Measurements from ENCODE around the gene ABCG8. TPM values are rescaled to one million over a fixed set of nuclear protein-coding genes. Genes with fewer than 3 reads are reported as not detected.

Gene ABCG8
- 1 to 10 TPM in 1 of 10 donors, not detected in 9; 1.4 TPM for total RNA-seq
- under 1 TPM in 1 of 2 donors, not detected in 1; 0.15 TPM for polyA plus RNA-seq
- long read RNA-seq, donor 1, full-length matches to known transcripts = 2 of 3 reads
- long read RNA-seq, donor 1, partial matches to known transcripts = 0 of 3 reads
- long read RNA-seq, donor 1, other reads (novel, unspliced or antisense) = 1 of 3 reads
- long read RNA-seq, donor 2 = 0 reads
- long read RNA-seq, donor 3 = 0 reads

DNA sequence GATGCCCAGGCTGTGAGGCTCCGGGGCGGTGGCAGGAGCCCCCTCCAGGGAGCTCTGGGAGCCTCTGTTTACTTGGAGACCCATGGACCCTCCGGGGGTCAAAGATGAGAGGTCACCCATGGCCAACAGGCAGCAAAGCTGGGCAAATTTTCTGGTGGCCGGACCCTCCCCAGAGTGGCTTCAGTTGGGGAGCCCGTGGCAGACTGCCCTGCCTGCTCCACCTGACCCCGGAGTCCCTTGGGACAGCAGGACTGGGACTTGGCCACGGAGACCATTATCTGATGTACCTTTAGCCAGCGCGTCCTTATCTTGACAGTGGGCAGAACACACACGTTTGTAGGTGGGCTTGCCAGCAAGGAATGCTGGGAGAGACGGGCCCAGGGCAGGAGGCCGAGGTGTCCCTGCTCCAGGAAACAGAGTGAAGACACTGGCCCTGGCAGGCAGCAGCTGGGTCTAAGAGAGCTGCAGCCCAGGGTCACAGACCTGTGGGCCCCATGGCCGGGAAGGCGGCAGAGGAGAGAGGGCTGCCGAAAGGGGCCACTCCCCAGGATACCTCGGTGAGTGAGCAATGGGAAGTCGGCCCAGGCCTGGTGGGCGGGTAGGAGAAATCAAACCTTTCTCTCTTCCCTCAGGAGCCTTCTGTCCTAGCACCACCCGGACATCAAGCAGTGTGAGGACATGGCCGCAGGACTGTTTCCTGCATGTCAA lies at the start of gene ABCG8, which contains the start of gene ABCG5:
ABCG8 (plus strand) TSS at position 412 of the 708 bp plus-strand sequence; CDS start at position 495, 83 bp downstream.
ABCG5 (minus strand) TSS at position 280 of the 708 bp plus-strand sequence; CDS start at position 120, 160 bp downstream.
- H3K4me3 ChIP-seq = no peak within 1 kb of the TSS

DNA sequence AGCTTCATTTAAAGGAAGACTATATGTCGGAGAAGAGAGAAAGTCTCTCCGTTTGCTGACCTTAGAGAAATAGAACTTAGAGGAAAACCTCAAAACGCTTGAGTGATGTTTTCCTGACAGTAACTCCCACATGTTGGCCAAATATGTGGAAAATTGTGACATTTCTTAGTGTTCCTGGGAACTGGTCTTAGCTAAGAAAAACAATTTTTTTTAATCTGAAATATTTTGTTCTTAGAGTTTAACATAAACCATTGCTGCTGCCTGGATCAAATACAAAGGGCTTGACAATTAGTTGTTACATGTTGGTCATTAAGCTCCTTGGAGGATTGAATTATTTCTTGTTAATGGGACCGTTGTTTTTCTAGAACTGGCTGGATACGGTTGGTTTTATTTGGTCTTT lies 48.6 kb upstream of the ABCG8 start:
- Histone ChIP-seq H3K27me3 (no peaks in the 10 kb centered on the region), H3K4me3 (no peak overlapping the region), H3K9me3 (no peaks in the 10 kb centered on the region), H3K36me3 (peaks cover 0 to 92% (median 12%) of the 10 kb centered on the region in 9 donors), H3K27ac (peak overlapping the region in 3 of 10 donors; percentile 16 to 43 (median 38)), H3K4me1 (no peaks in the 10 kb centered on the region)
- DNase-seq = no peak
- WGBS, 2 donors = 71 to 74% methylated on average over 5 of the region's 5 CpGs
- ATAC-seq = peak in 2 of 8 donors; percentile 44 to 62
- intact Hi-C loops (cut with DNase I) = no loop called here
- TF ChIP-seq, protein P1, sequence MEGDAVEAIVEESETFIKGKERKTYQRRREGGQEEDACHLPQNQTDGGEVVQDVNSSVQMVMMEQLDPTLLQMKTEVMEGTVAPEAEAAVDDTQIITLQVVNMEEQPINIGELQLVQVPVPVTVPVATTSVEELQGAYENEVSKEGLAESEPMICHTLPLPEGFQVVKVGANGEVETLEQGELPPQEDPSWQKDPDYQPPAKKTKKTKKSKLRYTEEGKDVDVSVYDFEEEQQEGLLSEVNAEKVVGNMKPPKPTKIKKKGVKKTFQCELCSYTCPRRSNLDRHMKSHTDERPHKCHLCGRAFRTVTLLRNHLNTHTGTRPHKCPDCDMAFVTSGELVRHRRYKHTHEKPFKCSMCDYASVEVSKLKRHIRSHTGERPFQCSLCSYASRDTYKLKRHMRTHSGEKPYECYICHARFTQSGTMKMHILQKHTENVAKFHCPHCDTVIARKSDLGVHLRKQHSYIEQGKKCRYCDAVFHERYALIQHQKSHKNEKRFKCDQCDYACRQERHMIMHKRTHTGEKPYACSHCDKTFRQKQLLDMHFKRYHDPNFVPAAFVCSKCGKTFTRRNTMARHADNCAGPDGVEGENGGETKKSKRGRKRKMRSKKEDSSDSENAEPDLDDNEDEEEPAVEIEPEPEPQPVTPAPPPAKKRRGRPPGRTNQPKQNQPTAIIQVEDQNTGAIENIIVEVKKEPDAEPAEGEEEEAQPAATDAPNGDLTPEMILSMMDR (IDR thresholded peaks at IDR 0.05) = no peak

More for the DNA sequence above, at the start of gene ABCG8, which contains the start of gene ABCG5:
- Histone ChIP-seq H3K36me3 (no peaks in the 10 kb centered on the region), H3K9me3 (no peaks in the 10 kb centered on the region), H3K27ac (no peak within 1 kb of the TSS), H3K27me3 (peaks cover 0 to 15% (median 0%) of the 10 kb centered on the region in 7 donors), H3K4me1 (no peaks in the 10 kb centered on the region)
- 67 to 68% methylated on average over 20 of the region's 20 CpGs for WGBS, 2 donors
- TF ChIP-seq, protein P1 (IDR thresholded peaks at IDR 0.05) = no peak
- DNase-seq = no peak
- intact Hi-C loops (cut with DNase I) = no loop called here
- ATAC-seq = peak in 3 of 8 donors; percentile 25 to 38 (median 31)

DNA sequence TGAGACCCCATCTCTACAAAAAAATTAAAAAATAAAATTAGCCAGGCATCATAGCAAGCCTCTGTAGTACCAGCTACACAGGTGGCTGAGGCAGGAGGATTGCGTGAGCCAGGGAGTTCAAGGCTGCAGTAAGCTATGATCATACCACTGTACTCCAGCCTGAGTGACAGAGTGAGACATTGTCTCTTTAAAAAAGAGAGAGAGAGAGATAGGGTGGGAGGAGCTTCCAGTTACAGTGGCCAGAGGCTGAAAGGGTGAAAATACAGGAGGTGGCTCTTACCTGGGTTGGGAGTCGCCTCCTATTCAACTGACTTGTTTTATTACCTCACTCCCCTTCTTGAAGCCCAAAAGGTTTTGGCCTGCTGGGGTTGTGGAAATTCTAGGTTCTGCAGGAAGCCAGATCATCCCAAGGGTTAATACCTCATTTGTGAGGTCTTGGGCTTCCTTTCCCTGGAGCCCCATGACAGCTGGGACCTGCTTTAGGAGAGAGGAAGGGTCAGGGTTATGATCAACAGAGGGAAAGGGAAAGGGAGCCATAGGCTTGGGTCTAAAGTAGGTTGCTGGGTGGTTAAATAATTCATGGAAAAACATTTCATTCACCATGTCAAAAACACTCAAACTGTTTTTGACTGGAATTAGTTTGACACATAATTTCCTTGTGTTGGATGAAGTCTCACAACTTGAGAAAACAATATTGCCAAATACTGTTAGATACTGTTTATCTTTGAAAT lies 47.6 kb upstream of the ABCG8 start:
- TF ChIP-seq, protein P1 (IDR thresholded peaks at IDR 0.05) = no peak
- WGBS, 2 donors = 93 to 100% methylated on average over 2 of the region's 2 CpGs
- Histone ChIP-seq H3K4me3 (no peak overlapping the region), H3K36me3 (peaks cover 0 to 93% (median 12%) of the 10 kb centered on the region in 9 donors), H3K27me3 (no peaks in the 10 kb centered on the region), H3K4me1 (no peaks in the 10 kb centered on the region), H3K9me3 (no peaks in the 10 kb centered on the region), H3K27ac (peak overlapping the region in 2 of 10 donors; percentile 16 to 38)
- intact Hi-C loops (cut with DNase I) = no loop called here
- DNase-seq (no peak), ATAC-seq (no peak)

DNA sequence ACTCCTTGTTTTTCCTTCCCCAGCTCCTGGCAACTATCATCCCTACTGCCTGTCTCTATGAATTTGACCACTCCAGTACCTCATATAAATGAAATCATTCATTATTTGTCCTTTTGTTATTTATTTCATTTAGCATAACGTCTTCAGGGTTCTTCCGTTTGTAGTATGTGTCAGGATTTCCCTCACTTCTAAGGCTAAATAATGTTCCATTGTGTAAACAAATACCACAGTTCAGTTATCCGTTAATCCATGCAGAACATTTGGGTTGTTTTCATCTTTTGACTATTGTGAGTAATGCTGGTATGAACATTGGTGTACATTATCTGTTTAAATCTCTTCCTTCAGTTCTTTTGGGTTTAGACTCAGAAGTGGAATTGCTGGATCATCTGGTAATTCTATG lies 46.1 kb upstream of the ABCG8 start:
- Histone ChIP-seq H3K36me3 (peaks cover 0 to 92% (median 12%) of the 10 kb centered on the region in 9 donors), H3K4me3 (no peak overlapping the region), H3K4me1 (no peaks in the 10 kb centered on the region), H3K27me3 (no peaks in the 10 kb centered on the region), H3K9me3 (no peaks in the 10 kb centered on the region), H3K27ac (no peak overlapping the region)
- intact Hi-C loops (cut with DNase I) = no loop called here
- ATAC-seq = no peak
- no peak for DNase-seq
- 93 to 95% methylated on average over 3 of the region's 3 CpGs for WGBS, 2 donors
- TF ChIP-seq, protein P1 (IDR thresholded peaks at IDR 0.05) = no peak
